ENCODE results near the gene RHBDD3.

GRCh38 chr22:29260031-29260560, 7.7 kb downstream of the RHBDD3 start:
- TF ChIP-seq CTCF (IDR thresholded peaks at IDR 0.05) (no peak), POLR2A (IDR thresholded peaks at IDR 0.05) (no peak)
